Panc1 (cell line): ENCODE measurements around the gene PDXDC1.
"Not testable (repeated sequence)": the region's sequence is repeated elsewhere in the genome, so short reads cannot be mapped to it uniquely, and the experiment has no call there.

Source experiments
- POLR2AphosphoS5 ChIP-seq: IDR thresholded peaks from 2 replicates; pipeline ENCODE4 v1.6.1; 2012; ENCODE audit warnings: mild to moderate bottlenecking, low read depth, low read length, moderate library complexity
- SIN3A ChIP-seq: IDR thresholded peaks from 2 replicates; pipeline ENCODE4 v1.6.1; 2012; ENCODE audit warnings: low read depth, mild to moderate bottlenecking, low read length, moderate library complexity, borderline replicate concordance; ENCODE audit not compliant: insufficient read depth
- TCF7L2 ChIP-seq: IDR thresholded peaks from 2 replicates; pipeline ENCODE4 v1.6.1; 2011; ENCODE audit warnings: mild to moderate bottlenecking, low read depth, low read length, inconsistent platforms
- TF ChIP-seq, protein P1 (sequence below): fragments of 450-650 bp; IDR thresholded peaks from 2 replicates; pipeline ENCODE4 v1.5.1; 2017; ENCODE audit warnings: mild to moderate bottlenecking
- TF ChIP-seq, protein P2 (sequence below), 2 experiments: IDR thresholded peaks; 2 replicates each; pipeline ENCODE4 v1.6.1; 2011 to 2012; ENCODE audit warnings: low read depth in 2 of 2, control low read depth in 1 of 2, low read length in 1 of 2, mild to moderate bottlenecking in 1 of 2, moderate library complexity in 1 of 2; ENCODE audit not compliant: insufficient read depth in 1 of 2

- TF ChIP-seq, protein P1, sequence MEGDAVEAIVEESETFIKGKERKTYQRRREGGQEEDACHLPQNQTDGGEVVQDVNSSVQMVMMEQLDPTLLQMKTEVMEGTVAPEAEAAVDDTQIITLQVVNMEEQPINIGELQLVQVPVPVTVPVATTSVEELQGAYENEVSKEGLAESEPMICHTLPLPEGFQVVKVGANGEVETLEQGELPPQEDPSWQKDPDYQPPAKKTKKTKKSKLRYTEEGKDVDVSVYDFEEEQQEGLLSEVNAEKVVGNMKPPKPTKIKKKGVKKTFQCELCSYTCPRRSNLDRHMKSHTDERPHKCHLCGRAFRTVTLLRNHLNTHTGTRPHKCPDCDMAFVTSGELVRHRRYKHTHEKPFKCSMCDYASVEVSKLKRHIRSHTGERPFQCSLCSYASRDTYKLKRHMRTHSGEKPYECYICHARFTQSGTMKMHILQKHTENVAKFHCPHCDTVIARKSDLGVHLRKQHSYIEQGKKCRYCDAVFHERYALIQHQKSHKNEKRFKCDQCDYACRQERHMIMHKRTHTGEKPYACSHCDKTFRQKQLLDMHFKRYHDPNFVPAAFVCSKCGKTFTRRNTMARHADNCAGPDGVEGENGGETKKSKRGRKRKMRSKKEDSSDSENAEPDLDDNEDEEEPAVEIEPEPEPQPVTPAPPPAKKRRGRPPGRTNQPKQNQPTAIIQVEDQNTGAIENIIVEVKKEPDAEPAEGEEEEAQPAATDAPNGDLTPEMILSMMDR, result peak; percentile 50; the same call in 1 of the 2 replicates
- TF ChIP-seq POLR2AphosphoS5, SIN3A, TCF7L2: not testable (repeated sequence)
- TF ChIP-seq, protein P2, sequence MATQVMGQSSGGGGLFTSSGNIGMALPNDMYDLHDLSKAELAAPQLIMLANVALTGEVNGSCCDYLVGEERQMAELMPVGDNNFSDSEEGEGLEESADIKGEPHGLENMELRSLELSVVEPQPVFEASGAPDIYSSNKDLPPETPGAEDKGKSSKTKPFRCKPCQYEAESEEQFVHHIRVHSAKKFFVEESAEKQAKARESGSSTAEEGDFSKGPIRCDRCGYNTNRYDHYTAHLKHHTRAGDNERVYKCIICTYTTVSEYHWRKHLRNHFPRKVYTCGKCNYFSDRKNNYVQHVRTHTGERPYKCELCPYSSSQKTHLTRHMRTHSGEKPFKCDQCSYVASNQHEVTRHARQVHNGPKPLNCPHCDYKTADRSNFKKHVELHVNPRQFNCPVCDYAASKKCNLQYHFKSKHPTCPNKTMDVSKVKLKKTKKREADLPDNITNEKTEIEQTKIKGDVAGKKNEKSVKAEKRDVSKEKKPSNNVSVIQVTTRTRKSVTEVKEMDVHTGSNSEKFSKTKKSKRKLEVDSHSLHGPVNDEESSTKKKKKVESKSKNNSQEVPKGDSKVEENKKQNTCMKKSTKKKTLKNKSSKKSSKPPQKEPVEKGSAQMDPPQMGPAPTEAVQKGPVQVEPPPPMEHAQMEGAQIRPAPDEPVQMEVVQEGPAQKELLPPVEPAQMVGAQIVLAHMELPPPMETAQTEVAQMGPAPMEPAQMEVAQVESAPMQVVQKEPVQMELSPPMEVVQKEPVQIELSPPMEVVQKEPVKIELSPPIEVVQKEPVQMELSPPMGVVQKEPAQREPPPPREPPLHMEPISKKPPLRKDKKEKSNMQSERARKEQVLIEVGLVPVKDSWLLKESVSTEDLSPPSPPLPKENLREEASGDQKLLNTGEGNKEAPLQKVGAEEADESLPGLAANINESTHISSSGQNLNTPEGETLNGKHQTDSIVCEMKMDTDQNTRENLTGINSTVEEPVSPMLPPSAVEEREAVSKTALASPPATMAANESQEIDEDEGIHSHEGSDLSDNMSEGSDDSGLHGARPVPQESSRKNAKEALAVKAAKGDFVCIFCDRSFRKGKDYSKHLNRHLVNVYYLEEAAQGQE (IDR thresholded peaks at IDR 0.05; ENCODE audit: insufficient read depth in 1 of 2, low read depth in 2 of 2, low read length in 1 of 2), result not testable (repeated sequence)
Measured at GRCh38 chr16:15090663-15091269, 115.9 kb downstream of the PDXDC1 start.
